Measurements from ENCODE around the gene FAM3A. TPM values are rescaled to one million over a fixed set of nuclear protein-coding genes. Genes with fewer than 3 reads are reported as not detected.

FAM3A gene
- total and polyA plus RNA-seq, 9 of the 15 experiments (the other 6 are each of a cell fraction or from before 2014, with no cell fraction given): 0.75 to 70.6 (median 27.0) TPM

GRCh38 chrX:154534526-154535322 lies 18.7 kb upstream of the FAM3A start (continued):
- TF ChIP-seq MNT (conservative IDR thresholded peaks at IDR 0.05) (peak in 1 of 2 experiments; percentile 48; a peak in 2 of 4 replicates), NFIC (IDR thresholded peaks at IDR 0.05) (peak; percentile 46; the same call in 1 of the 2 replicates), XRCC5 (IDR thresholded peaks at IDR 0.05; ENCODE audit: low read depth, low read length) (peak; percentile 76; the same call in 1 of the 2 replicates), L3MBTL2 (IDR thresholded peaks at IDR 0.05) (peak; percentile 50), POLR2G (IDR thresholded peaks at IDR 0.05; ENCODE audit: low read depth, low read length) (peak; percentile 32; the same call in 1 of the 2 replicates), ZNF143 (CRISPR knock-in tag; IDR thresholded peaks at IDR 0.05) (0 out of 2 replicates have a peak, but pooled peaks have one; percentile 29), SMAD2 (IDR thresholded peaks at IDR 0.05; ENCODE audit: low read depth, low read length) (no peak), ZBTB1 (CRISPR knock-in tag; IDR thresholded peaks at IDR 0.05; ENCODE audit: borderline replicate concordance, low read depth) (0 out of 2 replicates have a peak, but pooled peaks have one; percentile 30), ZBTB2 (IDR thresholded peaks at IDR 0.05) (no peak), YY1 (IDR thresholded peaks at IDR 0.05; ENCODE audit: borderline replicate concordance in 1 of 3, control insufficient read depth in 1 of 3, extremely low read depth in 1 of 3, insufficient read depth in 3 of 3, insufficient read length in 1 of 3, insufficient replicate concordance in 2 of 3, low read depth in 1 of 3, low read length in 2 of 3) (peak in 2 of 3 experiments; percentile 56 to 74), ETV1 (tag; conservative IDR thresholded peaks at IDR 0.05; ENCODE audit: low read depth) (peak; percentile 64; the same call in 1 of the 2 replicates), TEAD1 (CRISPR knock-in tag; IDR thresholded peaks at IDR 0.05) (peak in 1 of 2 experiments; percentile 85; a peak in 2 of 4 replicates), MECOM (CRISPR knock-in tag; IDR thresholded peaks at IDR 0.05) (no peak)
